Stimulated activated CD8-positive, alpha-beta memory T cell treated with anti-CD3 and anti-CD28 coated beads, Interleukin-15, amount 100 ng/mL, for 48 hours (primary cell): ENCODE data around the gene TCP11.

Experiments used
- DNase-seq, 2 donors: peaks; one replicate each; pipeline ENCODE4 v3.0.0-alpha.2; 2020; ENCODE audit warnings: low read depth in 2 of 2

Gene TCP11

GRCh38 chr6:35141007-35141655 is at the start of gene TCP11:
TCP11 (minus strand) TSS chr6:35141339; CDS start chr6:35140870, 469 bp downstream.
- DNase-seq, result peak; percentile 7 to 8

GRCh38 chr6:35190306-35190705 is 49.2 kb upstream of the TCP11 start:
- no peak for DNase-seq

DNA sequence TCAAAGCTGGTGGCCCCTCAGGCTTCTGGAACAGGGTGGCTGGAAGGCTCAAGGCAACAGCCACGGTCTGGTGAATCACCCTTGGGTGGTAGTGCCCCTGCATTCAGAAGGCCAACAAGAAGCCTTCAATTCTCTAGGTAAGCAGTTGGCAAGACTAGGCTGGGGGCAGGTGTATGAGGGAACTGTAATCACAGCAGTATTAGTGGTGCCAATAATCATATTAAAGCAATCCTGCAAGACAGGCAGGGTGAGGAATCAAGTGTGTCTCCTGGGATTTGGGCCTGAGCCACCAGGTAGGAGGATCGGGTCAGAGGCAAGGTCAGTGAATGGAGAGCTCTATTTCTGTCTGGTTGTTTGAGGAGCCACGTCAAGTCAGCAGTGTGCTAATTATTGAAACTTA is 47.7 kb upstream of the TCP11 start:
- no peak for DNase-seq

GRCh38 chr6:35186571-35186970 is 45.4 kb upstream of the TCP11 start:
- DNase-seq, result no peak

GRCh38 chr6:35185971-35186370 is 44.8 kb upstream of the TCP11 start:
- DNase-seq, result no peak

- no peak for DNase-seq
These were observed 44.2 kb upstream of the TCP11 start for GRCh38 chr6:35185302-35185681.

DNA sequence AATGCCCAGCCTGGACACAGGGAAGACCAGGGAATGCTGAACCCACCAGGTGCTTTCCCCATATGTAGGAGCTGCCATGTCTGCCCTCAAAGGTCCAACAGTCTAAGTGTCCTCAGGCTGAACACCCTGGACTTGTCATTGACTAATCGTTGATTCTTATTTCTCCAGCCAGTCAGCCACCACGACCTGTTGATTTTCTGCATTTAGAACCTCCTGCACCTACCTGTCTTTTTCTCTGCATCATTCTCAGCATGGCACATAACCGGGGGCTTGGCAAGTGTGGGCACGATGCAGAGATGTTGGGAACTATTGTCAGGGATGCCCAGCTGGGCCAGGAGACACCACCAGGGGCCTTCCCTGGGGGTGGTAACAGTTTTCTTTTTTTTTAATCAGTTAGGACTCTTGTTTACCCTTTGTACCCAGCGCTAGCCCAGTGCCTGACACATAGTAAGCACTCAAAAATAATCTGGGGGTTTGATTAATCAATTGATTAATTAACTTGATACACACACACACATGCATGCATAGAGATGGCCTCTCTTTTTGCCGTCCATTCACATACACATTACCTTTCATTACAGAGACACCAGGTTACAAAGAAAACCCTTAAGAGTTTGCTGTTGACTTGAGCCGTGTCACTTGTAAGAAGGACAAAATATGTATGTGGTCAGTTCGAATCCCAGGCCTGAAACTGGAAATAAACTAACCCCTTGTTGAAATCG is 43.6 kb upstream of the TCP11 start:
- no peak for DNase-seq

DNA sequence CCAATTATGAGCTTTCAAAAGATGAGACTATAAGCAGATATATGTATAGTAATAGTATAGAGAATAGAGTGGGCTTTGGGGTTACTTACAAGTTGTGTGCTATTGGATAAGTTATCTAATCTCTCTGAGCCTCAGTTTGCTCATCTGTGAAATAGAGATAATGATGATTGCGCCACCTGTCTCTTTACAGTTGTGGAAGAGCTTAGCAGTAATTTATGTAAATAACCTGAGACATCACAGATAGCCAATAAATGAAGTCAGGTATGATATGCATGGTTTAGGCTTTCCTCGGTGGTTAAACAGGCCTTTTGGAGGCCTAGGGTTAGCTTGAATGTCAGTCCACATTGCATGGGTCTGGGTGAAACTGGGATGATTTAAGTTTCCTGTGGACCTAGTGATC is 42.8 kb upstream of the TCP11 start:
- DNase-seq, result no peak

- DNase-seq, result no peak
These were observed 42.1 kb upstream of the TCP11 start for GRCh38 chr6:35183281-35183680.

GRCh38 chr6:35181933-35182612 is 40.9 kb upstream of the TCP11 start:
- no peak for DNase-seq

- DNase-seq, result no peak
These were observed 40.3 kb upstream of the TCP11 start for GRCh38 chr6:35181308-35181932.

DNA sequence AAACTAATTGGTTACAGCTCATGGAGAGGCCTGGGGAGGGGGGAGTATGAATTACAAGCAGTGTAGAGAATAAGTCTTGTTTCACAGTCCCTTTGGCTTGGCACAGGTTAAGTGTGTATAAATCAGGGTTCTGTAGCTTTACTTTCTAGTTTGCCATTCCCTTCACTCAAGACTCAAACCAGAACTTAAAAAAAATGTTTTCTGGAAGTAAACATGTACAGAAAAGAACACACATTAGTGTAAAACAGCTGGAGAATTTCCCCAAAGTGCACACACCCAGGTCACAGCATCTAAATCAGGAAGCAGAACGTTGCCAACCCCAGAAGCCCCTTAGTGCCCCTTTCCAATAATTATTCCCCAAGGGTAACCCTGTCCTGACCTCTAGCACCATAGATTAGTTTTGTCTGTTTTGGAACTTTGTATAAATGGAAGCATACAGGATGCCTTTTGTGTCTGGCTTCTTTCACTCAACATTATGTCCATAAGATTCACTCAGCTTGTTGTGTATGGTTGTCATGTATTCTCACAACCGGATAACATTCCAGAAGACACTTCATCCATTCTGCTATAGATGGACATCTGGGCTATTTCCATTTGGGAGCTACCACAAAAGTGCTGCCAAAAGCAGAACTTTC is 38.9 kb upstream of the TCP11 start:
- no peak for DNase-seq

DNA sequence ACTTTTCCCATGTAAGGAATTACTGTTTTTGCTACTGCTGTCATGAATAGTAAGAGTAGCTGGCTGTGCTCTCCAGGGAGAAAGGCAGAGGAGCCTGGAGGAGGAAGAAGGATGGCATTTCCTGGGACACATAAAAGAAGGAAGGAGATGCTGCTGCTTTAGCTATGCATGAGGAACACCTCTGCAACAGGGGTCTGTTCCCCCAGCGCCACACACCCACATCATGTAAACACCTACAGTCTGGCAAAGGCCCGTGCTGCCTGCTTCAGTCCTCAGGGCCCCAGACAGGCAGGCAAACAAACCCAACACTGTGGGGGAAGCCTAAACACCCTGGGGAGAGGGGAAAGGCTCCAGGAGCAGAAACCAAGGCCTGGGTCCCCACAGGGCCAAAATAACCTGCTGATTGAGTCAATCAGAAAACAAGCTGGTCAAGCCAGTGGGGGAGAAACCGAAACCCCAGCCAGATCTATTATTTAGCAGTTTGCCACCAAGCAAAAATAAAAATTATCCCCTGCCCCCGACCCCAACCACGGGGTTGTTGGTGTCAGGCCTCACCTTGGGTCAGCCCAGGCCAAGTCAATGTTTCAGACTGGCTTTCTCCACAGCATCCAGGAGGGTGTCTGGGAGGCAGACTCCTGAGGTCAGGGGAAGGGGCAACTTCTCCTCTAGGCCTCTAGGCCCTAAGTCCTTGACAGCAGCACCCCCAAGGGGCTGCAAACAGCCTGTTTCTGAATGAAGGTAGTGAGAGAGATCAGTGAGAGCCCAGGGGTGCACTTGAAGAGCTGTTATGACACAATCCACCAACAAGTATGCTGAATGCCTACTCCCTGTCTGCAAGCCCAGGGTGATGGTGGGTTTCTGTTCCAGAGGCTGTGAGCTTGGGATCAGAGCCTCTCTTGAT is 38.0 kb upstream of the TCP11 start:
- DNase-seq, result no peak

DNA sequence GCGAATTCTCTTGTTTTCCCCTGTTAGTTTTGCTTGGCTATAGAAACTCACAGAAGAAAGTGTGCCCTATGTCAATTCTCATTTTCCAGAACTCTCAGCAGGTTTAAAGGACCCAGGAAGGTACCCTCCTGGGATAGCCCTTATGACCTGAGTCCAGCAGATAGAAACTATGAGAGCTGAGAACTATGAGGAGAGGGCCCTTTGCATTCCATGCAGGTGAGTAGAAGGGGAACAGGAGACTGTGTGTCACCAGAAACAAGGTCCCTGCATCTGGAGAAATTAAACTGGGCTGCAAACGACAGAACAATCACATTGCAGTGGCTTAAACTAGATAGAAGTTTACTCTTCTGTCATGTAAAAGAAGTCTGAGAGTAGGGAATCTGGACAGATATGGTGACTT is 36.9 kb upstream of the TCP11 start:
- DNase-seq, result no peak

- no peak for DNase-seq
These were observed 36.5 kb upstream of the TCP11 start for GRCh38 chr6:35177596-35177995.

- DNase-seq, result no peak
These were observed 36.0 kb upstream of the TCP11 start for GRCh38 chr6:35177157-35177556.

GRCh38 chr6:35176301-35177024 is 35.3 kb upstream of the TCP11 start:
- no peak for DNase-seq

GRCh38 chr6:35174501-35174900 is 33.4 kb upstream of the TCP11 start:
- DNase-seq, result no peak

- DNase-seq, result no peak
These were observed 32.9 kb upstream of the TCP11 start for GRCh38 chr6:35174088-35174434.

- DNase-seq, result no peak
These were observed 32.4 kb upstream of the TCP11 start for GRCh38 chr6:35173427-35174087.
